Mammary epithelial cell (primary cell): ENCODE results near the gene NUDT3.

Experiments
- CTCF ChIP-seq, 2 donors: IDR thresholded peaks in 1 of 2; conservative IDR thresholded peaks in 1 of 2; 2 replicates each; pipeline ENCODE4 v1.5.1; 2011 to 2012; ENCODE audit warnings: inconsistent platforms in 2 of 2, low read length in 2 of 2, mild to moderate bottlenecking in 2 of 2, control low read depth in 1 of 2, low read depth in 1 of 2; ENCODE audit not compliant: insufficient read depth in 1 of 2; ENCODE audit errors: extremely low read depth in 1 of 2
- EZH2 ChIP-seq: IDR thresholded peaks from 2 replicates; pipeline ENCODE4 v1.6.1; 2012; ENCODE audit warnings: low read length, inconsistent platforms, borderline replicate concordance

DNA sequence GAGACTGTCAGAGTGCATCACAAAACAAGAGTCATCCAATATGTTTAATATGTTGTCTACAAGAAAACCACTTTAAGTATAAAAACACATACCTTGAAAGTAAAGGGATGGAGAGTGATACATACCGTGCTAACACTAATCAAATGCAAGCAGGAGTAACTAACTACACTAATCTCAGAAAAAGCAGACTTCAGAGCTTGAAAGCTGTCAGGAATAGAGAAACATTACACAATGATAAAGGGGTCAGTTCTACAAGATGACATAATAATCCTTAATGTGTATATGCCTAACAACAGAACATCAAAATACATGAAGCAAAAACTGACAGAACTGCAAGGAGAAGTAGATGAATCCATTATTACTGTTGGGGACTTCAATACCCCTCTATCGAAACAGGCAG is 84.0 kb downstream of the NUDT3 start:
- TF ChIP-seq CTCF (conservative IDR thresholded peaks at IDR 0.05 in 1 of 2, IDR thresholded peaks at IDR 0.05 in 1 of 2; ENCODE audit: extremely low read depth in 1 of 2, insufficient read depth in 1 of 2, low read depth in 1 of 2, low read length in 2 of 2) (no peak), EZH2 (no peak)
